PC-3 (cell line): ENCODE data around the gene DAPP1. TPM values are rescaled to one million over a fixed set of nuclear protein-coding genes. Genes with fewer than 3 reads are reported as not detected.

Source experiments
- ATAC-seq: fragments of 200-7000 bp; cut with Tn5 transposase; 2 replicates; pipeline ENCODE4 v1.9.1; 2020; ENCODE audit warnings: mild to moderate bottlenecking, moderate library complexity
- BruUV-seq: library from RNA; stranded (reverse); fragments of 400-500 nt; replicated peaks from 2 replicates; lab custom pipeline; 2021; lab: Mats Ljungman, UMichigan
- CTCF ChIA-PET: fragments of 300-600 bp; sonication (Branson Sonifier 250); formaldehyde crosslinking; loops from one replicate; lab custom pipeline; 2022; ENCODE audit warnings: antibody characterized with exemption; lab: Charles Lee
- POLR2A ChIA-PET: fragments of 300-600 bp; sonication (Branson Sonifier 250); formaldehyde crosslinking; loops from one replicate; lab custom pipeline; 2022; ENCODE audit warnings: antibody characterized with exemption; ENCODE audit not compliant: unreplicated experiment; lab: Charles Lee
- DNase-seq: peaks from one replicate; pipeline ENCODE4 v3.0.0-alpha.2; 2015
- H2AFZ ChIP-seq: fragments of 300-600 bp; sonication (generic); 2 replicates; pipeline ENCODE4 v1.6.0; 2016; ENCODE audit warnings: antibody characterized with exemption, low read length
- H3F3A ChIP-seq: fragments of 300-600 bp; sonication (generic); one replicate; pipeline ENCODE4 v1.6.0; 2017; ENCODE audit warnings: antibody characterized with exemption, low read length, control low read depth, mild to moderate bottlenecking; ENCODE audit not compliant: unreplicated experiment
- H3K27ac ChIP-seq: fragments of 300-600 bp; sonication (generic); 2 replicates; pipeline ENCODE4 v1.5.1; 2016; ENCODE audit warnings: mild to moderate bottlenecking, low read length
- H3K27me3 ChIP-seq: fragments of 300-600 bp; sonication (generic); 2 replicates; pipeline ENCODE4 v1.6.1; 2016; ENCODE audit warnings: low read length, mixed read lengths
- H3K36me3 ChIP-seq: fragments of 300-600 bp; sonication (generic); 2 replicates; pipeline ENCODE4 v1.6.1; 2016; ENCODE audit warnings: low read depth, mixed run types, low read length, mixed read lengths
- H3K4me1 ChIP-seq: fragments of 300-600 bp; sonication (generic); 2 replicates; pipeline ENCODE4 v1.5.1; 2016; ENCODE audit warnings: low read length; ENCODE audit not compliant: insufficient read depth
- H3K4me2 ChIP-seq: fragments of 300-600 bp; sonication (generic); 2 replicates; pipeline ENCODE4 v1.6.0; 2016; ENCODE audit warnings: low read length
- H3K4me3 ChIP-seq: fragments of 300-600 bp; sonication (generic); 2 replicates; pipeline ENCODE4 v1.5.1; 2016; ENCODE audit warnings: mild to moderate bottlenecking, low read length, mixed read lengths
- H3K79me2 ChIP-seq: fragments of 300-600 bp; sonication (generic); 2 replicates; pipeline ENCODE4 v1.6.1; 2017; ENCODE audit warnings: low read length, mixed read lengths
- H3K9ac ChIP-seq: fragments of 300-600 bp; sonication (generic); 2 replicates; pipeline ENCODE4 v1.6.0; 2016; ENCODE audit warnings: mild to moderate bottlenecking, low read length
- H3K9me2 ChIP-seq: fragments of 300-600 bp; sonication (generic); replicated peaks from 2 replicates; pipeline ENCODE4 v1.6.1; 2016; ENCODE audit warnings: mixed run types, low read length, mixed read lengths
- H3K9me3 ChIP-seq: fragments of 300-600 bp; sonication (generic); 2 replicates; pipeline ENCODE4 v1.6.1; 2016; ENCODE audit warnings: low read length, mixed read lengths
- H4K20me1 ChIP-seq: fragments of 300-600 bp; sonication (generic); 2 replicates; pipeline ENCODE4 v1.6.1; 2016; ENCODE audit warnings: low read length, mixed read lengths
- EZH2 ChIP-seq: fragments of 300-600 bp; sonication (generic); IDR thresholded peaks from one replicate; pipeline ENCODE4 v1.6.1; 2017; ENCODE audit warnings: antibody characterized with exemption, mild to moderate bottlenecking, low read length; ENCODE audit not compliant: unreplicated experiment
- EZH2phosphoT487 ChIP-seq: fragments of 300-600 bp; sonication (generic); IDR thresholded peaks from 2 replicates; pipeline ENCODE4 v1.6.1; 2018; ENCODE audit warnings: mild to moderate bottlenecking, antibody characterized with exemption, low read length, borderline replicate concordance
- intact Hi-C: fragments of 100-400 bp; cut with micrococcal nuclease; formaldehyde crosslinking; loops from 2 replicates; pipeline ENCODE4 v1.9.0; 2023
- total RNA-seq: library from RNA; depleted of rRNA; stranded (reverse); fragments of >200 nt; gene quantifications from 2 replicates; pipeline ENCODE4 v1.2.3, GENCODE V29; 2014
- TF ChIP-seq, protein P1 (sequence below): fragments of 300-600 bp; sonication (generic); conservative IDR thresholded peaks from 2 replicates; pipeline ENCODE4 v1.5.1; 2017; ENCODE audit warnings: antibody characterized with exemption, low read depth, mild to moderate bottlenecking, low read length

The DAPP1 gene
- total RNA-seq, 1 experiment from 2014 or later: 11.6 TPM

- Histone ChIP-seq H3K27me3 (no peaks in the 10 kb centered on the region), H3K4me3 (peak overlapping the region; percentile 68; the same call in 1 of the 2 replicates), H3K4me2 (peak overlapping the region; percentile 94), H3K27ac (no peak overlapping the region), H3K9me2 (no peaks in the 10 kb centered on the region), H3K9me3 (no peaks in the 10 kb centered on the region), H2AFZ (peak overlapping the region; percentile 86), H3K4me1 (0 out of 2 replicates have a peak, but pooled peaks cover 4% of the 10 kb centered on the region), H3F3A (no peaks in the 10 kb centered on the region), H3K9ac (peak overlapping the region; percentile 41; the same call in 1 of the 2 replicates), H3K36me3 (no peaks in the 10 kb centered on the region), H3K79me2 (peaks cover 38% of the 10 kb centered on the region), H4K20me1 (no peaks in the 10 kb centered on the region)
- ChIA-PET POLR2A (interaction anchor here (0.6 to 0.9 kb wide), 3 partner anchors 68 to 331 kb away, joined by 3 read pairs; partner anchors contain the start of gene TRMT10A), CTCF (interaction anchor here (0.5 kb wide), 1 partner anchor 10 kb away, joined by 5 read pairs; no protein-coding TSS in a partner anchor)
- no TSS peak for BruUV-seq
- intact Hi-C loops: loop anchor here (5.0 kb wide), 1 partner anchor 52 kb away; the partner anchor contains the start of gene DNAJB14
- ATAC-seq (no peak), DNase-seq (no peak)
- TF ChIP-seq EZH2phosphoT487 (no peak), EZH2 (no peak)
Observed at GRCh38 chr4:99894998-99895397, 78.4 kb downstream of the DAPP1 start.

- no peak overlapping the region for H3K4me2 ChIP-seq
- no peaks in the 10 kb centered on the region for H3K9me2 ChIP-seq
- no peaks in the 10 kb centered on the region for H3F3A ChIP-seq
- H4K20me1 ChIP-seq: no peaks in the 10 kb centered on the region
- ATAC-seq (no peak), DNase-seq (no peak)
- POLR2A ChIA-PET: no interaction called here
- H3K4me1 ChIP-seq: no peaks in the 10 kb centered on the region
- no peaks in the 10 kb centered on the region; the same call in 1 of the 2 replicates for H3K36me3 ChIP-seq
- intact Hi-C loops: no loop called here
- no TSS peak for BruUV-seq
- no peaks in the 10 kb centered on the region for H3K9me3 ChIP-seq
- no peak for TF ChIP-seq EZH2
- no peak for TF ChIP-seq EZH2phosphoT487
- TF ChIP-seq, protein P1, sequence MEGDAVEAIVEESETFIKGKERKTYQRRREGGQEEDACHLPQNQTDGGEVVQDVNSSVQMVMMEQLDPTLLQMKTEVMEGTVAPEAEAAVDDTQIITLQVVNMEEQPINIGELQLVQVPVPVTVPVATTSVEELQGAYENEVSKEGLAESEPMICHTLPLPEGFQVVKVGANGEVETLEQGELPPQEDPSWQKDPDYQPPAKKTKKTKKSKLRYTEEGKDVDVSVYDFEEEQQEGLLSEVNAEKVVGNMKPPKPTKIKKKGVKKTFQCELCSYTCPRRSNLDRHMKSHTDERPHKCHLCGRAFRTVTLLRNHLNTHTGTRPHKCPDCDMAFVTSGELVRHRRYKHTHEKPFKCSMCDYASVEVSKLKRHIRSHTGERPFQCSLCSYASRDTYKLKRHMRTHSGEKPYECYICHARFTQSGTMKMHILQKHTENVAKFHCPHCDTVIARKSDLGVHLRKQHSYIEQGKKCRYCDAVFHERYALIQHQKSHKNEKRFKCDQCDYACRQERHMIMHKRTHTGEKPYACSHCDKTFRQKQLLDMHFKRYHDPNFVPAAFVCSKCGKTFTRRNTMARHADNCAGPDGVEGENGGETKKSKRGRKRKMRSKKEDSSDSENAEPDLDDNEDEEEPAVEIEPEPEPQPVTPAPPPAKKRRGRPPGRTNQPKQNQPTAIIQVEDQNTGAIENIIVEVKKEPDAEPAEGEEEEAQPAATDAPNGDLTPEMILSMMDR: no peak
- no peak overlapping the region for H3K9ac ChIP-seq
- no peak overlapping the region for H3K27ac ChIP-seq
- H2AFZ ChIP-seq: no peak overlapping the region
- H3K4me3 ChIP-seq: no peak overlapping the region
- H3K27me3 ChIP-seq: no peaks in the 10 kb centered on the region
- no peaks in the 10 kb centered on the region for H3K79me2 ChIP-seq
- CTCF ChIA-PET: no interaction called here
Observed at GRCh38 chr4:99915449-99915848, 98.8 kb downstream of the DAPP1 start.

DNA sequence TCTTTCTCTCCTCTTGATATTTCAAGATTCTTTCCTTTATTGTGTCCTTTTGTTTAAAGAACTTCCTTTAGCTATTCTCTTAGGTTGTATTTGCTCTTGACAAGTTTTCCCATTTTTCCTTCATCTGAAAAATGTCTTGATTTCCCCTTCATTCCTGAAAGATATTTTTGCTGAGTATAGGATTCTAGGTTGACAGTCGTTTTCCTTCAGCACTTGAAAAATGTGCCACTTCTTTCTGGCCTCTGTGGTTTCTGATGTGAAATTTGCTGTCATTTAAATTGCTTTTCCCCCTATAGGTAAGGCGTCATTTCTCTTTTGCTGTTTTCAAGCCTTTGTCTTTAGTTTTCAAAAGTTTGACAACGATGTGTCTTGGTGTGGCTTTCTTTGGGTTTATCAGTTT, 100.9 kb downstream of the DAPP1 start:
- Histone ChIP-seq H3K4me1 (no peaks in the 10 kb centered on the region), H3K9ac (no peak overlapping the region), H2AFZ (no peak overlapping the region), H4K20me1 (no peaks in the 10 kb centered on the region), H3K9me3 (no peaks in the 10 kb centered on the region), H3K79me2 (no peaks in the 10 kb centered on the region), H3F3A (no peaks in the 10 kb centered on the region), H3K4me3 (no peak overlapping the region), H3K9me2 (no peaks in the 10 kb centered on the region), H3K36me3 (no peaks in the 10 kb centered on the region), H3K27ac (no peak overlapping the region), H3K27me3 (no peaks in the 10 kb centered on the region), H3K4me2 (no peak overlapping the region)
- intact Hi-C loops: no loop called here
- ChIA-PET POLR2A (no interaction called here), CTCF (no interaction called here)
- BruUV-seq: no TSS peak
- TF ChIP-seq EZH2phosphoT487 (no peak), EZH2 (no peak)
- TF ChIP-seq, protein P1: no peak
- no peak for ATAC-seq
- DNase-seq: no peak
